Fibroblast of mammary gland (primary cell): ENCODE data around the gene OTOS.

Experiments used
- DNase-seq: peaks from one replicate; pipeline ENCODE4 v3.0.0-alpha.2; 2010; ENCODE audit warnings: low read depth
- H3K4me3 ChIP-seq: 2 replicates; pipeline ENCODE4 v1.5.1; 2011; ENCODE audit warnings: low read depth, mild to moderate bottlenecking, low read length, moderate library complexity; ENCODE audit not compliant: control insufficient read depth
- TF ChIP-seq, protein P1 (sequence below): conservative IDR thresholded peaks from 2 replicates; pipeline ENCODE4 v1.5.1; 2011; ENCODE audit warnings: low read depth, low read length, inconsistent platforms; ENCODE audit not compliant: control insufficient read depth, insufficient read depth

Gene OTOS

DNA sequence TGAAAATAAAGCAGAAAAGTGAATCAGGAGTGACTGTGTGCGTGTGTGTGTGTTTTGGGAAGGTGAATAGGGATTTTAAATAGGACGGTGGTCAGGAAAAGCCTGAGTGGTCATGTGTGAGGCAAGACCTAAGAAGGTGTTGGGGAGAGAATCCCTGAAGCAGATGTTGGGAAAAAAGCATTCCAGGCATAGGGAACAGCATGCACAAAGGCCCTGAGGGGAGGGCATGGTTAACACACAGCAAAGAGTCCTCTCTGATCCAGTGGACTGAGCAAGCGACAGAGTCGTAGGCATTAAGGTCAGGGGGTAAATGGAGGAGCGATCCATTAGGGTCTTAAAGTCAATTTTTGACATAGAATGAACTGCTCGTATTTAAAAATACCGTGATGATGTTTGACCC lies 34.0 kb upstream of the OTOS start:
- TF ChIP-seq, protein P1, sequence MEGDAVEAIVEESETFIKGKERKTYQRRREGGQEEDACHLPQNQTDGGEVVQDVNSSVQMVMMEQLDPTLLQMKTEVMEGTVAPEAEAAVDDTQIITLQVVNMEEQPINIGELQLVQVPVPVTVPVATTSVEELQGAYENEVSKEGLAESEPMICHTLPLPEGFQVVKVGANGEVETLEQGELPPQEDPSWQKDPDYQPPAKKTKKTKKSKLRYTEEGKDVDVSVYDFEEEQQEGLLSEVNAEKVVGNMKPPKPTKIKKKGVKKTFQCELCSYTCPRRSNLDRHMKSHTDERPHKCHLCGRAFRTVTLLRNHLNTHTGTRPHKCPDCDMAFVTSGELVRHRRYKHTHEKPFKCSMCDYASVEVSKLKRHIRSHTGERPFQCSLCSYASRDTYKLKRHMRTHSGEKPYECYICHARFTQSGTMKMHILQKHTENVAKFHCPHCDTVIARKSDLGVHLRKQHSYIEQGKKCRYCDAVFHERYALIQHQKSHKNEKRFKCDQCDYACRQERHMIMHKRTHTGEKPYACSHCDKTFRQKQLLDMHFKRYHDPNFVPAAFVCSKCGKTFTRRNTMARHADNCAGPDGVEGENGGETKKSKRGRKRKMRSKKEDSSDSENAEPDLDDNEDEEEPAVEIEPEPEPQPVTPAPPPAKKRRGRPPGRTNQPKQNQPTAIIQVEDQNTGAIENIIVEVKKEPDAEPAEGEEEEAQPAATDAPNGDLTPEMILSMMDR = no peak
- H3K4me3 ChIP-seq = no peak overlapping the region
- DNase-seq = no peak

DNA sequence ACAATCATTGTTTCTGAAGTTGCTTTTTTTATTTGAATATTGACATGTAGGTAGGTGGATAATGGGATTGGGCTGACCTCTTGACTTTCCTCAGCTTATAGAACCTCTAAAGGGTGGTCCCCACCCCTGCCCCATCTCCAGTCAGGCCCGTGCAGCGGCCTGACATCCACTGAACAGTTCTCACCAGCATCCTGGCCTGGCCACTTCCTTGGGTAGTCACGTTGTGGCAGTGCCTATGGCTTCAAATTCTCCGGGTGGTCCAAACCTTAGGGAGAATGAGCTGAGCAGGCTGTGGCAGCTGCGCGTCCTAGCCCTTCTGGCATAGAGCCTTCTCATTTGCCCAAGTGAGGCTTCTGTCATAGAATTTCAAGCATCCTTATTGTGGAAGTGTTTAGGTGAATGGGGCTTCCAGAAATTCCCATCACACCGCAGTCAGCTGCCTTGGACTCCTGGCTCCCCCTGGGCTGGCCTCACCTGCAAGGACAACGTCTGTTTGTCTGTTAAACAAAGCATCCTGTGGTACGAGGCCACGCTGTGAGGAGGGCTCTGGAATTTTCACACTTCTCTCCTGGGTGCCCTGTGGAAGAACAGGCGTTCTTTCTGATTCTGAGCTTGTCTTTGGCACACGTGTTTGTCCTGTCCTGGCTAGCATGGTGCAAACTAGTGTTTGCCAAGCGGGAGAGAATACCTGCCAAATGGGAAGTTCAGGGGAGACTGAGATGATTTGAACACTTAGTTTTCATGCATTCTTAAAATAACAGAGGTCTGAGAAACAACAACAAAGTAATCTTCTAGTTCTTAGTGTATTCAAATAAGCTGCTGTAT lies 31.8 kb upstream of the OTOS start:
- H3K4me3 ChIP-seq = no peak overlapping the region
- DNase-seq = no peak
- TF ChIP-seq, protein P1 = no peak

DNA sequence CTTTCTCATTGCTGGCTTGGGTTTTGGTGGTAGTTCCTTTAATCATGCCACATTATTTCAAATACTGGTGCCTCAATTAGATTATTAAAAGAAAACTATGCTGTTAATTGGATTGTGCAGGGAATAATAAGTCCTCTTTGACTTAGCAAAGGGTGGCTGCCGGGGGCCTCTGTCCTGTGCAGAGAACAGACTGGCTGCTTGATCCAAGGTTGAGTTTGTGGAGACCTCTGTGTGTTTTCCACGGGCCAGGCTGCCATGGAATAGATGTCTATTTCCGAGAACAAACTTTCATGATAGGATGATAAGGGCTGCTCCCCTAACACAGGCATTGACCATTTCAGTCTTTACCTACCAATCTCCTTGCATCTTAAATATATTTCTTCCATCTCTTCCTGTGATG lies 30.4 kb upstream of the OTOS start:
- H3K4me3 ChIP-seq = no peak overlapping the region
- no peak for DNase-seq
- TF ChIP-seq, protein P1 = no peak

DNA sequence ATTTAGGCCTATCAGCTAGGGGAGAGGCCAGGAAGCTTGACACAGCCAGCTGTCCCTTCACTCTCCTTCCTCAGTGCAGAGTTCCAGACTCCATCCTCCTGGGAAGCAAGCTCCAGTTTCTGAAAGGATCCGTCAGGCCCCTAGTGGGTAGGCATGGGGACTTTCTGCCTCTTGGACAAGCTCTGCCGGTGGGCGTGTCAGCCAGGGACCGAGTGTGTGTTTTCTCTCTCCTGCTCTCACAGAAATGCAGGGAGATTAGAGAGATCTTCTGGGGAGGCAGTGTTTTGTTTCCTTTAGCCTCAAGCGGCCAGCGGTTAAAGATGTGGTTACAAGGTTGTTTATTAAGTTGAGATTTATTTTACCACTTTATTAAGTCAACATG lies 29.9 kb upstream of the OTOS start:
- DNase-seq = no peak

DNA sequence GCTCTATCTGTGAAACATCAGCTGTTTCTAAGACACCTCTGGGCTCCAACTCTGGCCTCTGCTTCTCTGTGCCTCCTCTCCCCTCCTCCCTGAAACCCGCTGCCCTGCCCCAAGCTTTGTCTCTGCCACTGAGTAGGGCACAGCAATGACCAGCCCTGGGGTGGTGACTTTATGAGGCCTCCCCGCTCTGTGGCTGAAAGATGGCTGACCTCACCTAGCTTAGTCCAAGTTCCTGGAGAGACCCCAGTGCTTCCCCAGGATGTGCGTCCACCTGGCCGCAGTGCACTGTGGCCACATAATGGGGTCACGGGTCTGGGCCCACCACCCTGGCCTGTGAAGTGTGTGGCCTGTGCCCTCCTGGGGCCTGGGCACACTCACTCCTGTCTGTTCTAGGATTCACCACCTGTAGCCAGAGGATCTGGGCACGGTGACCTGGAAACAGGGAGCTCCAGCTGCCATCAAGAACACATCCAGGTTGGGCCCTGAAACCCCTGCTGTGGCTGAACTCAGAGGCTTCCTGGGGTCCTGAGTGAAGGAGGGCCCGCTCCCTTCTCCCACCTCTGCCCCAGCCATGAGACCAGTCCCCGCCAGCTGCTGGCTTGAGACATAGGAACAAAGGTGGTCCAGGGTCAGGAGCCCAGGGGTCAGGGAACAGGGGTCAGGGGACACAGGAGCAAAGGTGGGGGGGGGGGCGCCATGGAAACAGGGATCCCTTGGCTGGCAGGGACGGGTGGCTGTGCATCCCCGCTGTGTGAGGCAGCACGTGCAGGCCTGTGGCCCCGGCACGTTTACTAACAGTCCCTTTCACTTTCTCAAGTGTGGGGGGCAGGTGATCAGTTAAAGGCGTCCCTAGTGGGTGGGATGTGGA lies 29.3 kb upstream of the OTOS start:
- no peak for DNase-seq
- no peak overlapping the region for H3K4me3 ChIP-seq
- TF ChIP-seq, protein P1 = no peak

More for the DNA sequence above, 29.9 kb upstream of the OTOS start:
- TF ChIP-seq, protein P1 = no peak
- H3K4me3 ChIP-seq = no peak overlapping the region

DNA sequence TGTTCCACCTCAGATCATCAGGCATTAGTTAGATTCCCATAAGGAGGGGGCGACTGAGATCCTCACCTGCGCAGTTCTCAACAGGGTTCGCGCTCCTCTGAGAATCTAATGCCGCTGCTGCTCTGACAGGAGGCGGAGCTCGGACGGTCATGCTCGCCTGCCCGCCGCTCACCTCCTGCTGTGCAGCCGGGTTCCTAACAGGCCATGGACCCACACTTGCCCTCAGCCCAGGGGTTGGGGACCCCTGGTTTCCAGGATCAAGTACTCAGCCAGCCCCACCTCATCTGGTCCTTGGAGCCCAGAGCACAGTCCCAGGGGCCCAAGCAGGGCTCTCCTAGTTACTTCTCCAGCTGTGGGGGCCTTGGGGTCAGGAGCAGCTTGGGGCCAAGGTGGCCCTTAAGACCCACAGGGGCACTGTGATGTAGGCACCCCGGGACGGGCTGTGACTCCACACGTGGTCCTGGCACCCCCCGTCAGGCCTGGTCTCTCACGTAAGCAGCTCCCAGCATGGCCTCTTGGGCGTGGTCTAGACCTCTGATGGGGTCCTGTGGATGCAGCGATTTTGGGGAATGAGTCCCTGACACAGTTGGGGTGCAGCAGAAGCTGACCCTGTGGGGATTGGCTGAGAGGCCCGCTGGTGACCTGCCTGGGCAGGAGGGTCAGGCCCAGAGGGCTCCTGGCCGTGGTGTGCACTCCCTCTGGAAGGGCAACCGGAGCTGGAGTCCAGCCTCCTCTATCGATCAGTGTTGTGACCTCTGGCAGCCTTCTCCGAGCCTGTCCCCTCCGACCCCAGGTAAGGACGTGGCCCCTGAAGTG lies 28.3 kb upstream of the OTOS start:
- DNase-seq = no peak
- TF ChIP-seq, protein P1 = no peak
- no peak overlapping the region for H3K4me3 ChIP-seq
